PFSK-1 (cell line): Measurements from ENCODE around the gene GPR83.

Experiments
- POLR2AphosphoS5 ChIP-seq: IDR thresholded peaks from 2 replicates; pipeline ENCODE4 v1.6.1; 2012; ENCODE audit warnings: low read depth, mild to moderate bottlenecking, control low read depth, low read length, moderate library complexity
- REST ChIP-seq, 2 experiments: IDR thresholded peaks; 2 replicates each; pipeline versions ENCODE4 v1.6.1 to v1.8.0; 2011 to 2012; ENCODE audit warnings: low read depth in 2 of 2, low read length in 2 of 2, control low read depth in 1 of 2, inconsistent platforms in 1 of 2, mild to moderate bottlenecking in 1 of 2, moderate library complexity in 1 of 2; ENCODE audit not compliant: insufficient read depth in 1 of 2
- SIN3A ChIP-seq: IDR thresholded peaks from 2 replicates; pipeline ENCODE4 v1.6.1; 2012; ENCODE audit warnings: mild to moderate bottlenecking, low read length, moderate library complexity, borderline replicate concordance; ENCODE audit not compliant: insufficient read depth
- TAF1 ChIP-seq: IDR thresholded peaks from 2 replicates; pipeline ENCODE4 v1.6.1; 2012; ENCODE audit warnings: low read length, control low read depth, borderline replicate concordance; ENCODE audit not compliant: insufficient read depth

- no peak for TF ChIP-seq POLR2AphosphoS5
- TF ChIP-seq SIN3A, result no peak
- no peak for TF ChIP-seq REST (IDR thresholded peaks at IDR 0.05; ENCODE audit: insufficient read depth in 1 of 2, low read depth in 2 of 2, low read length in 2 of 2)
- no peak for TF ChIP-seq TAF1
Measured at GRCh38 chr11:94400839-94401772, at the start of gene GPR83.
